Epithelial cell of umbilical artery (primary cell): ENCODE data around the gene RAB8A. TPM values are rescaled to one million over a fixed set of nuclear protein-coding genes. Genes with fewer than 3 reads are reported as not detected.

ENCODE experiments used
- total RNA-seq: library from RNA; depleted of rRNA; stranded (reverse); fragments of >200 nt; gene quantifications from 2 replicates; pipeline ENCODE4 v1.2.3, GENCODE V29; 2014

RAB8A gene
- total RNA-seq: 60.1 and 80.9 TPM in 2 replicates

GRCh38 chr19:16111160-16111908 is at the start of gene RAB8A:
RAB8A (plus strand) TSS chr19:16111889; CDS start chr19:16111902, 13 bp downstream.

DNA sequence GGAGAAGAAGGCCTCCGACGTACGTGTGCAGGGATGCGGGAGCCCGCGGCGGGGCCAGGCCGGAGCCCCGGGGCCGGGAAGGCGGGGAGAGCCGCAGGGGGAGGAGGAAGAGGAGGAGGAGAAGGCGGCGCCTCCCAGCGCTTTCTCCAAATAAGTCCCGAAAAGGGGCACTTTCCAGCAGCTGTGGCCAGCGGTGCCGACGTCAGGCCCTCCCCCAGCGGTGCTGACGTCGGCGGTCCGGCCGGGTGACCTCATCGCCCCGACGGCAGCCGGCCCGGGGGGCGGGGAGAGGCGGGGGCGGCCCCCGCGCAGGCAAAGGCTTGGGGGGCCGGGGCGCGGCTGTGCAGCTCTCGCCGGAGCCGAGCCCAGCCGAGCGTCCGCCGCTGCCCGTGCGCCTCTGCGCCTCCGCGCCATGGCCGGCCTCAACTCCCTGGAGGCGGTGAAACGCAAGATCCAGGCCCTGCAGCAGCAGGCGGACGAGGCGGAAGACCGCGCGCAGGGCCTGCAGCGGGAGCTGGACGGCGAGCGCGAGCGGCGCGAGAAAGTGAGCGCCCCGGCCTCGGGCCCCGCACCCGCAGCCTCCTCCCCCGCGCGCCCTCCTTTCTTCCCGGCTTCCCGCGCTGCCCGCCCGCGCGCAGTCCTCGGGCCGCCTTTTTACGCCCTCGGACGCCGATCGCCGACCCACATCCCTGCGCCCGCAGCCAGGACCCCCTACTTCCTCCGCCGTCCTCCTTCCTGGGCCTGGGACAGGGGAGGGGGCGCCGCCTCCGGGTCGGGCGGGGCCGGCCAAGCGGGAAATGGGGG is 35.3 kb upstream of the RAB8A start, which contains the start of gene TPM4:
Gene TPM4, plus strand, starts transcription at position 342 of the 804 bp plus-strand sequence. Its CDS starts 71 bp downstream, at position 413.

GRCh38 chr19:16143399-16144215 is 31.9 kb downstream of the RAB8A start, which contains the start of gene HSH2D:
HSH2D (plus strand) TSS chr19:16143685; CDS start chr19:16148751, 5,066 bp downstream.

Other genes with a start within 250 kb of the RAB8A start
- gene CYP4F2, start 213.8 kb upstream of the RAB8A start, total RNA-seq: not detected in 2 replicates
- gene CYP4F11, start 177.4 kb upstream of the RAB8A start, total RNA-seq: not detected in 2 replicates
- gene OR10H4, start 162.9 kb upstream of the RAB8A start, total RNA-seq: not detected in 2 replicates
- 727 and 762 TPM in 2 replicates for gene TPM4, start 35.4 kb upstream of the RAB8A start, total RNA-seq
- 0.30 TPM in 1 of 2 replicates, not detected in the other for gene HSH2D, start 31.8 kb downstream of the RAB8A start, total RNA-seq
- gene CIB3, start 61.6 kb downstream of the RAB8A start, total RNA-seq: not detected in 2 replicates
- 118 and 152 TPM in 2 replicates for gene FAM32A, start 73.5 kb downstream of the RAB8A start, total RNA-seq
- 59.4 and 66.0 TPM in 2 replicates for gene AP1M1, start 86.0 kb downstream of the RAB8A start, total RNA-seq
- gene KLF2, start 212.9 kb downstream of the RAB8A start, total RNA-seq: 5.3 and 6.8 TPM in 2 replicates